NT2/D1 (cell line): ENCODE data around the gene NDC80.

Experiments used
- SUZ12 ChIP-seq: IDR thresholded peaks from 2 replicates; pipeline ENCODE4 v1.6.1; 2011; ENCODE audit not compliant: insufficient read length, insufficient read depth; ENCODE audit errors: extremely low read depth
- YY1 ChIP-seq: IDR thresholded peaks from 2 replicates; pipeline ENCODE4 v1.6.1; 2011; ENCODE audit not compliant: insufficient read length, insufficient read depth
- ZNF274 ChIP-seq: IDR thresholded peaks from 2 replicates; pipeline ENCODE4 v1.6.1; 2011; ENCODE audit warnings: mild to moderate bottlenecking, low read depth, low read length

DNA sequence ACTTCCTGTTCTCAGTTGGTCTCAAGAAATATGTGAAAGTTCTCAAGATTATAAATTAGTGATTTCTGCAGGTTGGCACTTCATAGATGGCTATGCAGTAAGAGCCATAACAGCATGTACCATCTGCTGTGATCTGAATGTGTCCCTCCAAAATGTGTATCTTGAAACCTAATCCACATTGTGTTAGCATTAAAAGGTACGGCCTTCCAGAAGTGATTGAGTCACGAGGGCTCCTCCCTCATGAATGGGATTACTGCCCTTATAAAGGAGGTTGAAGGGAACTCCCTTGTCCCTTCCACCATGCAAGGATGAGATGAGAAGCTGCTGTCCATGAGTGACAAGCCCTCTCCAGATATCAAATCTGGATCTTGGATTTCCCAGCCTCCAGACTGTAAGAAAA is 45.0 kb upstream of the NDC80 start:
- TF ChIP-seq SUZ12 (no peak), ZNF274 (no peak), YY1 (no peak)
